ENCODE data around the gene IFITM2. TPM values are rescaled to one million over a fixed set of nuclear protein-coding genes. Genes with fewer than 3 reads are reported as not detected.
"Not testable (repeated sequence)": the region's sequence is repeated elsewhere in the genome, so short reads cannot be mapped to it uniquely, and the experiment has no call there.

The IFITM2 gene
- total and polyA plus RNA-seq, 2 experiments from 2014 or later = 91.2 to 857 TPM

GRCh38 chr11:316891-317301 lies 9.3 kb downstream of the IFITM2 start:
- Mint-ChIP-seq H3K27ac (peak overlapping the region; percentile 74; the same call in 1 of the 2 replicates), H3K36me3 (ENCODE audit: low read depth) (peaks cover 8% of the 10 kb centered on the region; the same call in 2 of the 3 replicates), H3K9me3 (no peaks in the 10 kb centered on the region), H3K27me3 (ENCODE audit: insufficient read depth, low read depth, poor library complexity) (peaks cover 18% of the 10 kb centered on the region), H3K4me3 (peak overlapping the region; percentile 65), H3K4me1 (peaks cover 61% of the 10 kb centered on the region)
- ATAC-seq (no peak), DNase-seq (ENCODE audit: low spot score) (no peak)
- Histone ChIP-seq H2AFZ (no peak overlapping the region), H3K27me3 (ENCODE audit: insufficient read depth) (peaks cover 1% of the 10 kb centered on the region; the same call in 1 of the 2 replicates), H3K27ac (ENCODE audit: low read depth) (peak overlapping the region; percentile 32), H3K4me1 (ENCODE audit: insufficient read depth) (peaks cover 44% of the 10 kb centered on the region), H3K4me2 (peak overlapping the region; percentile 84), H3K9me2 (ENCODE audit: insufficient read depth) (no peaks in the 10 kb centered on the region), H3K79me2 (replicated peaks; ENCODE audit: insufficient read depth) (peaks cover 23% of the 10 kb centered on the region), H3F3A (replicated peaks; ENCODE audit: low read depth) (peaks cover 25% of the 10 kb centered on the region), H3K36me3 (ENCODE audit: insufficient read depth) (no peaks in the 10 kb centered on the region), H3K4me3 (peak overlapping the region; percentile 70), H4K20me1 (replicated peaks; ENCODE audit: insufficient read depth) (peaks cover 10% of the 10 kb centered on the region)
- TF ChIP-seq POLR2AphosphoS5 (IDR thresholded peaks at IDR 0.05; ENCODE audit: low read depth) (no peak), EZH2phosphoT487 (IDR thresholded peaks at IDR 0.05; ENCODE audit: unreplicated experiment) (no peak), ZNF331 (CRISPR knock-in tag; IDR thresholded peaks at IDR 0.05; ENCODE audit: low read depth) (no peak), JUNB (IDR thresholded peaks at IDR 0.05; ENCODE audit: unreplicated experiment) (no peak), NANOG (IDR thresholded peaks at IDR 0.05; ENCODE audit: borderline replicate concordance) (no peak), REST (IDR thresholded peaks at IDR 0.05; ENCODE audit: unreplicated experiment) (no peak)

- H2AFZ ChIP-seq; DNase-seq (ENCODE audit: low spot score); H3K36me3 ChIP-seq (ENCODE audit: insufficient read depth); H3K36me3 Mint-ChIP-seq (ENCODE audit: low read depth); H3K27me3 ChIP-seq (ENCODE audit: insufficient read depth); H3K27ac Mint-ChIP-seq; H3K9me3 Mint-ChIP-seq; H3K9me2 ChIP-seq (ENCODE audit: insufficient read depth); ATAC-seq: not testable (repeated sequence)
- Histone ChIP-seq H3K79me2 (replicated peaks; ENCODE audit: insufficient read depth) (peaks cover 23% of the 10 kb centered on the region), H3K4me3 (peak overlapping the region; percentile 70), H3F3A (replicated peaks; ENCODE audit: low read depth) (peaks cover 21% of the 10 kb centered on the region; the same call in 1 of the 2 replicates), H3K4me1 (ENCODE audit: insufficient read depth) (peaks cover 34% of the 10 kb centered on the region), H4K20me1 (replicated peaks; ENCODE audit: insufficient read depth) (peaks cover 10% of the 10 kb centered on the region), H3K4me2 (peak overlapping the region; percentile 84), H3K27ac (ENCODE audit: low read depth) (peak overlapping the region; percentile 32)
- peak overlapping the region; percentile 65 for H3K4me3 Mint-ChIP-seq
- peaks cover 14% of the 10 kb centered on the region for H3K27me3 Mint-ChIP-seq (ENCODE audit: insufficient read depth, low read depth, poor library complexity)
- H3K4me1 Mint-ChIP-seq = peaks cover 51% of the 10 kb centered on the region
These were observed 10.2 kb downstream of the IFITM2 start for GRCh38 chr11:317668-318404.

DNA sequence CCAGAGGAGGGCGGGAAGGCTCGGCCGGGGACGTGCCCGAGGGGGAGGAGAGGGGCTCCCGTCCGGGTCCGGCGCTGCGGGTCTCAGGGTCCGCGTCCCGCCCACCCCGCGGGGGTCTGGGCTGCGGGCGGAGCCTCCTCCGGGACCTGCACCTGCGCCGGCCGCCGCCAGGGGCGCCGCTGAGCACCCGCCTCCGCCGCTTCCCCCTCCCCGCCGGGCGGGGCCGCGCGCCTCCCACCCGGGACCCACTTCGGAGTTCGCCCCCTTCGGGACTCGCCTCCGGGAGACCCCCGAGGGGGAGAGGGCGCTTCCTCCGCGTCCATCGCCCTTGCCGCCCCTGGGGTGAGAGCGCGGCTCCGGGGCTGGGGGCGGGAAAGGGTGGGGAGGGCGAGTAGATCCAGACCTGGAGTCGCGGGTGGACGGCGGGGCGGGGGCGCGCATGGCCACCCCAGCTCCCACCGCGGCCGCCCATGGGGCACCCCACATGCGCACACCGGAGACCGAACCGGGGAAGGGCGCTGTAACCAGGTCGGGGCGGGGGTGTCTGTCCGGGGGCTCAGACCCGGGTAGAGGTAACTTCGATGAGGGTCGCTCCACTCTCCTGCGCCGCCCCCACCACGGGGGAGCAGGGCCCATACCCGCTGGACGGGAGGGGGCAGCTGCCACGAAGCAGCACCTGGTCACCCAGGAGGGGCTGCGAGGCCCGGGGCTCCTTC lies 10.9 kb downstream of the IFITM2 start:
- not testable (repeated sequence) for DNase-seq (ENCODE audit: low spot score); H2AFZ ChIP-seq
- peak overlapping the region; percentile 84; the same call in 1 of the 2 replicates for H3K4me2 ChIP-seq

GRCh38 chr11:319121-319887 lies 11.7 kb downstream of the IFITM2 start:
- H3K36me3 ChIP-seq (ENCODE audit: insufficient read depth); H3K36me3 Mint-ChIP-seq (ENCODE audit: low read depth); H3K27ac ChIP-seq (ENCODE audit: low read depth); H3K27me3 ChIP-seq (ENCODE audit: insufficient read depth); H2AFZ ChIP-seq; DNase-seq (ENCODE audit: low spot score); H3K9me3 Mint-ChIP-seq; H3K27ac Mint-ChIP-seq; H3K9me2 ChIP-seq (ENCODE audit: insufficient read depth): not testable (repeated sequence)
- Histone ChIP-seq H4K20me1 (replicated peaks; ENCODE audit: insufficient read depth) (peaks cover 10% of the 10 kb centered on the region), H3K79me2 (replicated peaks; ENCODE audit: insufficient read depth) (peaks cover 18% of the 10 kb centered on the region), H3F3A (replicated peaks; ENCODE audit: low read depth) (peaks cover 24% of the 10 kb centered on the region; the same call in 1 of the 2 replicates), H3K4me2 (peak overlapping the region; percentile 78), H3K4me1 (ENCODE audit: insufficient read depth) (peaks cover 26% of the 10 kb centered on the region), H3K4me3 (peak overlapping the region; percentile 49; the same call in 1 of the 2 replicates)
- Mint-ChIP-seq H3K4me1 (peaks cover 41% of the 10 kb centered on the region), H3K4me3 (peak overlapping the region; percentile 88), H3K27me3 (ENCODE audit: insufficient read depth, low read depth, poor library complexity) (peaks cover 18% of the 10 kb centered on the region)
- ATAC-seq = peak; percentile 19

More for the DNA sequence above, 10.9 kb downstream of the IFITM2 start:
- H3K9me3 Mint-ChIP-seq; H3K9me2 ChIP-seq (ENCODE audit: insufficient read depth); H3K27me3 ChIP-seq (ENCODE audit: insufficient read depth); H3K36me3 Mint-ChIP-seq (ENCODE audit: low read depth); H3K4me3 Mint-ChIP-seq; H3K27ac ChIP-seq (ENCODE audit: low read depth); H3K27ac Mint-ChIP-seq; H3K36me3 ChIP-seq (ENCODE audit: insufficient read depth): not testable (repeated sequence)
- H3K4me1 ChIP-seq (ENCODE audit: insufficient read depth) = peaks cover 27% of the 10 kb centered on the region
- peaks cover 23% of the 10 kb centered on the region for H3K79me2 ChIP-seq (replicated peaks; ENCODE audit: insufficient read depth)
- peaks cover 21% of the 10 kb centered on the region; the same call in 1 of the 2 replicates for H3F3A ChIP-seq (replicated peaks; ENCODE audit: low read depth)
- H4K20me1 ChIP-seq (replicated peaks; ENCODE audit: insufficient read depth) = peaks cover 10% of the 10 kb centered on the region
- ATAC-seq = peak; percentile 22
- H3K4me3 ChIP-seq = peak overlapping the region; percentile 70; the same call in 1 of the 2 replicates
- Mint-ChIP-seq H3K4me1 (peaks cover 44% of the 10 kb centered on the region), H3K27me3 (ENCODE audit: insufficient read depth, low read depth, poor library complexity) (peaks cover 14% of the 10 kb centered on the region)
